Gastroesophageal sphincter (tissue), 4 donors: ENCODE measurements around the gene GOLIM4. TPM values are rescaled to one million over a fixed set of nuclear protein-coding genes. Genes with fewer than 3 reads are reported as not detected.

Experiments used
- ATAC-seq: fragments of 150-250 bp; one replicate; pipeline ENCODE4 v1.9.1; 2016; ENCODE audit warnings: mild to moderate bottlenecking, moderate library complexity
- H3K27ac ChIP-seq, 4 donors: fragments of 200-600 bp; sonication (generic) in 3 of 4; 1 replicate in 3 of 4; 2 replicates in 1 of 4; pipeline ENCODE4 v1.5.1; 2016 to 2019
- H3K27me3 ChIP-seq: fragments of 200-600 bp; sonication (generic); one replicate; pipeline ENCODE4 v1.5.1; 2019
- H3K36me3 ChIP-seq, 2 donors: fragments of 200-600 bp; sonication (generic); one replicate each; pipeline ENCODE4 v1.5.1; 2019; ENCODE audit warnings: control low read depth in 1 of 2
- H3K4me1 ChIP-seq, 3 donors: fragments of 200-600 bp; sonication (generic); 1 replicate in 2 of 3; 2 replicates in 1 of 3; pipeline ENCODE4 v1.5.1; 2016 to 2019; ENCODE audit warnings: control low read depth in 2 of 3
- H3K4me3 ChIP-seq, 2 donors: fragments of 200-600 bp; sonication (generic); one replicate each; pipeline ENCODE4 v1.5.1; 2019; ENCODE audit warnings: mild to moderate bottlenecking in 1 of 2, moderate library complexity in 1 of 2
- H3K9me3 ChIP-seq, 3 donors: fragments of 200-600 bp; sonication (generic); one replicate each; pipeline ENCODE4 v1.5.1; 2017 to 2019; ENCODE audit warnings: control low read depth in 2 of 3
- EP300 ChIP-seq: sonication (generic); formaldehyde crosslinking; IDR thresholded peaks from one replicate; pipeline ENCODE4 v1.6.1; 2017; ENCODE audit warnings: antibody characterized with exemption, mild to moderate bottlenecking
- POLR2A ChIP-seq, 2 donors: fragments of 450-650 bp; IDR thresholded peaks; one replicate each; pipeline ENCODE4 v1.6.1; 2017; ENCODE audit warnings: antibody characterized with exemption in 2 of 2, mild to moderate bottlenecking in 2 of 2, moderate library complexity in 1 of 2
- POLR2AphosphoS5 ChIP-seq: sonication (generic); formaldehyde crosslinking; IDR thresholded peaks from one replicate; pipeline ENCODE4 v1.6.1; 2017; ENCODE audit warnings: antibody characterized with exemption
- WGBS, 2 donors: methylation state at CpG; one replicate each; pipeline ENCODE4 v1.1.5; 2018; ENCODE audit warnings: low coverage in 1 of 2; 5-methylcytosine and 5-hydroxymethylcytosine counted together
- total RNA-seq, 4 donors: library from RNA; depleted of rRNA; stranded (reverse); fragments of >200 nt; gene quantifications; one replicate each; pipeline ENCODE4 v1.1.0, GENCODE V29; 2016
- TF ChIP-seq, protein P1 (sequence below), 4 experiments: fragments of 200-600 bp in 2 of 4; fragments of 450-650 bp in 2 of 4; sonication (generic) in 1 of 4; IDR thresholded peaks; one replicate each; pipeline ENCODE4 v1.5.1; 2017 to 2019; ENCODE audit warnings: antibody characterized with exemption in 4 of 4, mild to moderate bottlenecking in 2 of 4, moderate library complexity in 2 of 4

The GOLIM4 gene
- total RNA-seq, 4 donors from 2014 or later, result 41.8 to 49.3 (median 47.8) TPM

DNA sequence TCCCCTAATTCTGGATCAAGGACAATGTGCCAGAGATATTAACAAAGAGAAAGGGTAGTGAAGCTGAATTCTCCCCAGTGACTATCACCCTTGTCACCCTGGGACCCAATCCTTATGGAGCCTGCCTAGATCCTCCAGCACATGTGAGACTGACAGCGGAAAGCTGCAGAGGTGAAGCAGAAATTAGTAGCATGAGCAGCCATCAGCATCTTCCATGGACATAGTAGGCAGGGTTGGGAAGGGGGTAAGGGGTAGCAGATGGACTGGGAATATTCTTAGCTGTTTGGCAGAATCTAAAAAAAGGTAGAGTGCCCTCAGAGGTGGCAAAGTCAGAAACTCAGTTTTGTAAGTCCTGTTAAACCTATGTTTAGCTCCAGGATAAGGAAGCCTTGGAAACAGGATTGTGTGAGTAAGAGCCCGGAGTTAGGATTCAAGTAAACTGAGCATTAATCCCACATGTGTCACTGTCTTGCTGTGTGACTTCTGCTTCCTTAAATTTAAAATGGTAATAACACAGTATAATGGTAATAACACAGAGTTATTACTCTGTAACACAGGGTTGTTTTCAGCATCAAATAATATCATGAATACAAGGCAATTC is 14.5 kb downstream of the GOLIM4 start:
- no peak overlapping the region for H3K4me3 ChIP-seq
- peak overlapping the region in 2 of 4 donors; percentile 13 to 24 for H3K27ac ChIP-seq
- TF ChIP-seq EP300 (no peak), POLR2A (IDR thresholded peaks at IDR 0.05) (no peak), POLR2AphosphoS5 (no peak)
- TF ChIP-seq, protein P1, sequence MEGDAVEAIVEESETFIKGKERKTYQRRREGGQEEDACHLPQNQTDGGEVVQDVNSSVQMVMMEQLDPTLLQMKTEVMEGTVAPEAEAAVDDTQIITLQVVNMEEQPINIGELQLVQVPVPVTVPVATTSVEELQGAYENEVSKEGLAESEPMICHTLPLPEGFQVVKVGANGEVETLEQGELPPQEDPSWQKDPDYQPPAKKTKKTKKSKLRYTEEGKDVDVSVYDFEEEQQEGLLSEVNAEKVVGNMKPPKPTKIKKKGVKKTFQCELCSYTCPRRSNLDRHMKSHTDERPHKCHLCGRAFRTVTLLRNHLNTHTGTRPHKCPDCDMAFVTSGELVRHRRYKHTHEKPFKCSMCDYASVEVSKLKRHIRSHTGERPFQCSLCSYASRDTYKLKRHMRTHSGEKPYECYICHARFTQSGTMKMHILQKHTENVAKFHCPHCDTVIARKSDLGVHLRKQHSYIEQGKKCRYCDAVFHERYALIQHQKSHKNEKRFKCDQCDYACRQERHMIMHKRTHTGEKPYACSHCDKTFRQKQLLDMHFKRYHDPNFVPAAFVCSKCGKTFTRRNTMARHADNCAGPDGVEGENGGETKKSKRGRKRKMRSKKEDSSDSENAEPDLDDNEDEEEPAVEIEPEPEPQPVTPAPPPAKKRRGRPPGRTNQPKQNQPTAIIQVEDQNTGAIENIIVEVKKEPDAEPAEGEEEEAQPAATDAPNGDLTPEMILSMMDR (IDR thresholded peaks at IDR 0.05), result no peak
- no peak for ATAC-seq
- H3K27me3 ChIP-seq, result no peaks in the 10 kb centered on the region
- H3K9me3 ChIP-seq, result no peaks in the 10 kb centered on the region
- no peaks in the 10 kb centered on the region for H3K36me3 ChIP-seq
- WGBS, 2 donors, result 29 to 50% methylated on average over 1 to 2 of the region's 2 CpGs
- peaks cover 0 to 30% (median 9%) of the 10 kb centered on the region in 3 donors for H3K4me1 ChIP-seq

DNA sequence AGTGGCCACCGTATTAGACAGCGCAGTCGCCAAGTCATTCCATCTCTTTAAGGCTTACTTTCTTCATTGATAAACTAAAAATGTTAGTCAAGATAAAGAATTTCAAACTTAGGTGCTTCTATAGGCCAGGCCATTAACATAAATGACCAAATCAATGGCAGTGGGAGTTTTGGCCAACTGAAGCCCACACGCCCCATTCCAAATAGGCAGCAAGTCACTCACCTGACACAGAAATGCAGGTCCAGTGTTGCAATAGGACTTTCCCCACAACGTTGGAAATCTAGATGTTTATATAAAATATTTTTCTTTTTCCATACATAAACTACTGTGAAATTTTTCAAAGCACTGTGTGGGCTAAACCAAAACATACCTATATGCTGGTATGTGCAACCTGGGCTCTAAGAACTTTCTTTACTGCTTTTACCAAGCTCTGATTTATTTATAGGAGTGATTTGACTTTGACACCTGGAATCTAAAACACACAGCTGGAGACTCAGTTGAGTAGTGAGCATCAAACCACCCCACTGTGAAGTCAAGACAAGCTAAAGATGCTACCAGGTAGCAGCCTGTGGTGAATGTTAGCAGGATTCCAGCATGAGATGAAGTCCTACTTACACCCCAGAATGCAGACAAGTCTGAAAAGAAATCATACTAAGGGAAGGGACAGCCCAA is 15.1 kb downstream of the GOLIM4 start:
- peak overlapping the region in 2 of 4 donors; percentile 13 to 24 for H3K27ac ChIP-seq
- no peaks in the 10 kb centered on the region for H3K27me3 ChIP-seq
- no peak overlapping the region for H3K4me3 ChIP-seq
- WGBS, 2 donors, result 73 to 88% methylated on average over 5 of the region's 5 CpGs
- H3K9me3 ChIP-seq, result no peaks in the 10 kb centered on the region
- H3K36me3 ChIP-seq, result no peaks in the 10 kb centered on the region
- no peak for TF ChIP-seq EP300
- no peak for TF ChIP-seq POLR2AphosphoS5
- TF ChIP-seq POLR2A (IDR thresholded peaks at IDR 0.05), result no peak
- TF ChIP-seq, protein P1 (IDR thresholded peaks at IDR 0.05), result no peak
- H3K4me1 ChIP-seq, result peaks cover 0 to 30% (median 9%) of the 10 kb centered on the region in 3 donors
- ATAC-seq, result no peak

DNA sequence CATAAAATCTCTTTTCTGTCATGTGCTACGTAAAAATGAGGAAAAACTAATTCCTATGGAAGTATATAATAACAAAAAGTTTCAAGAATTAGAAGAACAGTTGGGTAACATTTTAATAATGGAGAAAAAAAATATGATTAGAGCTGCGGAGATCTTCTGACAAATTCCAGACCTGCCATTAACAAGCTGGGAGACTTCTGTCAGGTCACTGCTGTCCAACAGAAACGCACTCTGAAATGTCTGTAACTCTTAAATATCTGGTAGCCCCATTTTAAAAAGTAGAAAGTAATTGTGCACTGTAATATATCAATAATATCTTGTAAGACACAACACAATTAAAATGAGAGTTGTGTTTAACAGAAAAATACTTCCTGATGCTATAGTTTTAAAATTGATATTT is 15.7 kb downstream of the GOLIM4 start:
- no peak overlapping the region for H3K4me3 ChIP-seq
- TF ChIP-seq EP300, result no peak
- TF ChIP-seq POLR2AphosphoS5, result no peak
- TF ChIP-seq, protein P1 (IDR thresholded peaks at IDR 0.05), result no peak
- no peak for TF ChIP-seq POLR2A (IDR thresholded peaks at IDR 0.05)
- 62 to 76% methylated on average over 3 of the region's 3 CpGs for WGBS, 2 donors
- peaks cover 0 to 30% (median 9%) of the 10 kb centered on the region in 3 donors for H3K4me1 ChIP-seq
- H3K36me3 ChIP-seq, result no peaks in the 10 kb centered on the region
- H3K27me3 ChIP-seq, result no peaks in the 10 kb centered on the region
- ATAC-seq, result no peak
- H3K27ac ChIP-seq, result no peak overlapping the region
- no peaks in the 10 kb centered on the region for H3K9me3 ChIP-seq

DNA sequence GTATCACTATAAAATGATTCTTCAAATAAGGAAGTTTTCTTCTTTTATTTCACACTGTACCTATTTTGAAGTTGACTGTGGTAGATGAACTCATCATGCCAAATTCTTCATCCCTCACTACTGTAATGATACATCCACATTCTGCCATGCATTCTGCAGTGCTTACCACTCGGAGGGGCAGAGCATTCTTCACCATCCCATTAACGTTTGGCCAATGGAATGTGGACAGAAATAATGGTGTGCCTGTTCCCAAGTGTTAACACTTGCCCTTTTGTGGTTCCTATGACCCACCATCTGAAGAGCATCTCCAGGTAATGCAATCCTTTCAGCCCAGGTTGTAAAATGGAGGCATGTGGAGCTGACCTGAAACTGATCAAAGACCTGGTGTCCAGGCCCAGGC is 18.6 kb downstream of the GOLIM4 start:
- WGBS, 2 donors, result 40 to 83% methylated on average over 1 to 2 of the region's 2 CpGs
- no peaks in the 10 kb centered on the region for H3K27me3 ChIP-seq
- no peak overlapping the region for H3K4me3 ChIP-seq
- peaks cover 0 to 48% (median 11%) of the 10 kb centered on the region in 3 donors for H3K4me1 ChIP-seq
- no peak for ATAC-seq
- TF ChIP-seq POLR2AphosphoS5 (no peak), POLR2A (IDR thresholded peaks at IDR 0.05) (no peak), EP300 (no peak)
- TF ChIP-seq, protein P1 (IDR thresholded peaks at IDR 0.05), result no peak
- no peaks in the 10 kb centered on the region for H3K36me3 ChIP-seq
- H3K27ac ChIP-seq, result no peak overlapping the region
- H3K9me3 ChIP-seq, result no peaks in the 10 kb centered on the region
